Putamen (tissue), 1 donor: ENCODE results near the gene LEF1.
A peak's percentile ranks its signal among the peaks of the same experiment; 100 is the strongest.
"Not testable (repeated sequence)": the region's sequence is repeated elsewhere in the genome, so short reads cannot be mapped to it uniquely, and the experiment has no call there.

Experiments used
- DNase-seq: peaks from one replicate; pipeline ENCODE4 v3.0.0-alpha.2; 2016; ENCODE audit warnings: low spot score

The LEF1 gene

GRCh38 chr4:108060686-108061321 lies 107.9 kb downstream of the LEF1 start:
- DNase-seq: no peak

- peak; percentile 15 for DNase-seq
Measured at GRCh38 chr4:108060164-108060563, 108.6 kb downstream of the LEF1 start.

- DNase-seq: no peak
Measured at GRCh38 chr4:108058685-108059440, 109.9 kb downstream of the LEF1 start.

- no peak for DNase-seq
Measured at GRCh38 chr4:108056418-108056817, 112.3 kb downstream of the LEF1 start.

- no peak for DNase-seq
Measured at GRCh38 chr4:108055787-108056186, 112.9 kb downstream of the LEF1 start.

GRCh38 chr4:108054025-108054638 lies 114.6 kb downstream of the LEF1 start:
- no peak for DNase-seq

GRCh38 chr4:108053251-108053711 lies 115.5 kb downstream of the LEF1 start:
- DNase-seq: no peak

- DNase-seq: no peak
Measured at GRCh38 chr4:108052558-108053120, 116.1 kb downstream of the LEF1 start.

- DNase-seq: no peak
Measured at GRCh38 chr4:108051343-108051742, 117.4 kb downstream of the LEF1 start.

GRCh38 chr4:108050166-108051111 lies 118.3 kb downstream of the LEF1 start:
- DNase-seq: not testable (repeated sequence)

GRCh38 chr4:108049406-108049805 lies 119.3 kb downstream of the LEF1 start:
- DNase-seq: no peak

- DNase-seq: no peak
Measured at GRCh38 chr4:108048997-108049396, 119.7 kb downstream of the LEF1 start.

GRCh38 chr4:108048157-108048556 lies 120.6 kb downstream of the LEF1 start:
- DNase-seq: no peak

GRCh38 chr4:108047199-108047598 lies 121.5 kb downstream of the LEF1 start:
- no peak for DNase-seq

GRCh38 chr4:108045687-108046024 lies 123.1 kb downstream of the LEF1 start:
- no peak for DNase-seq

- DNase-seq: no peak
Measured at GRCh38 chr4:108044951-108045686, 123.6 kb downstream of the LEF1 start.

GRCh38 chr4:108043526-108043925 lies 125.2 kb downstream of the LEF1 start:
- no peak for DNase-seq

- no peak for DNase-seq
Measured at GRCh38 chr4:108042927-108043326, 125.8 kb downstream of the LEF1 start.

GRCh38 chr4:108037884-108038283 lies 130.8 kb downstream of the LEF1 start:
- DNase-seq: no peak

GRCh38 chr4:108036213-108036612 lies 132.5 kb downstream of the LEF1 start:
- DNase-seq: no peak

- no peak for DNase-seq
Measured at GRCh38 chr4:108035691-108036090, 133.0 kb downstream of the LEF1 start.
